ENCODE results near the gene PAX7. TPM values are rescaled to one million over a fixed set of nuclear protein-coding genes. Genes with fewer than 3 reads are reported as not detected.

Gene PAX7
- polyA plus RNA-seq, 1 of the 3 experiments (the other 2 are of a cell fraction) = not detected

- WGBS (ENCODE audit: low lambda C conversion rate) = 18% methylated on average over 4 of the region's 4 CpGs
- no peaks in the 10 kb centered on the region for H3K79me2 ChIP-seq (ENCODE audit: insufficient read depth)
- no peaks in the 10 kb centered on the region for H3K27me3 ChIP-seq (ENCODE audit: insufficient read depth)
- DNase-seq = no peak
- H3K36me3 ChIP-seq (replicated peaks in 1 of 2; ENCODE audit: control insufficient read depth in 1 of 2, insufficient read depth in 2 of 2, low read length in 1 of 2) = no peaks in the 10 kb centered on the region
- H3K27ac ChIP-seq (ENCODE audit: low read depth in 2 of 2, low read length in 1 of 2) = no peak overlapping the region
- H4K20me1 ChIP-seq (ENCODE audit: insufficient read depth) = no peaks in the 10 kb centered on the region
- POLR2A ChIA-PET = no interaction called here
- H3K4me3 ChIP-seq (ENCODE audit: low read depth in 2 of 2, low read length in 1 of 2) = no peak overlapping the region
- CTCF ChIA-PET = interaction anchor here (1.6 kb wide), 2 partner anchors 70 to 97 kb away, joined by 3 read pairs; no protein-coding TSS in a partner anchor
- H3K4me1 ChIP-seq (ENCODE audit: control insufficient read depth in 1 of 2, insufficient read depth in 2 of 2, low read depth in 1 of 2, low read length in 1 of 2) = no peaks in the 10 kb centered on the region
- H3K4me2 ChIP-seq = no peak overlapping the region
- H3K9ac ChIP-seq = no peak overlapping the region
- H3K9me3 ChIP-seq = no peaks in the 10 kb centered on the region
- H2AFZ ChIP-seq (ENCODE audit: low read depth) = no peak overlapping the region
- H3F3A ChIP-seq (replicated peaks; ENCODE audit: insufficient read depth) = no peaks in the 10 kb centered on the region
- TF ChIP-seq REST (IDR thresholded peaks at IDR 0.05; ENCODE audit: low read depth, low read length) (no peak), NRF1 (IDR thresholded peaks at IDR 0.05; ENCODE audit: low read depth, low read length) (no peak), MXI1 (IDR thresholded peaks at IDR 0.05; ENCODE audit: low read depth, low read length) (no peak)
- H3K9me2 ChIP-seq = no peaks in the 10 kb centered on the region
These were observed 120.8 kb downstream of the PAX7 start for GRCh38 chr1:18751425-18751824.

GRCh38 chr1:18752409-18752808 lies 121.8 kb downstream of the PAX7 start:
- no peak overlapping the region for H2AFZ ChIP-seq (ENCODE audit: low read depth)
- H4K20me1 ChIP-seq (ENCODE audit: insufficient read depth) = no peaks in the 10 kb centered on the region
- H3F3A ChIP-seq (replicated peaks; ENCODE audit: insufficient read depth) = no peaks in the 10 kb centered on the region
- no peaks in the 10 kb centered on the region for H3K79me2 ChIP-seq (ENCODE audit: insufficient read depth)
- no peaks in the 10 kb centered on the region for H3K9me2 ChIP-seq
- H3K4me2 ChIP-seq = no peak overlapping the region
- POLR2A ChIA-PET = no interaction called here
- no peaks in the 10 kb centered on the region for H3K9me3 ChIP-seq
- H3K4me3 ChIP-seq (ENCODE audit: low read depth in 2 of 2, low read length in 1 of 2) = no peak overlapping the region
- no peaks in the 10 kb centered on the region for H3K36me3 ChIP-seq (replicated peaks in 1 of 2; ENCODE audit: control insufficient read depth in 1 of 2, insufficient read depth in 2 of 2, low read length in 1 of 2)
- CTCF ChIA-PET = no interaction called here
- no peaks in the 10 kb centered on the region for H3K4me1 ChIP-seq (ENCODE audit: control insufficient read depth in 1 of 2, insufficient read depth in 2 of 2, low read depth in 1 of 2, low read length in 1 of 2)
- no peak overlapping the region for H3K27ac ChIP-seq (ENCODE audit: low read depth in 2 of 2, low read length in 1 of 2)
- DNase-seq = no peak
- no peaks in the 10 kb centered on the region for H3K27me3 ChIP-seq (ENCODE audit: insufficient read depth)
- no peak overlapping the region for H3K9ac ChIP-seq
- TF ChIP-seq TEAD4 (IDR thresholded peaks at IDR 0.05; ENCODE audit: borderline replicate concordance, insufficient read depth) = no peak
- no peak for TF ChIP-seq FOXJ3 (CRISPR knock-in tag; IDR thresholded peaks at IDR 0.05)
- TF ChIP-seq GABPA (IDR thresholded peaks at IDR 0.05; ENCODE audit: low read depth) = no peak
- TF ChIP-seq FOXM1 (IDR thresholded peaks at IDR 0.05; ENCODE audit: low read depth) = no peak
- TF ChIP-seq RXRA (IDR thresholded peaks at IDR 0.05; ENCODE audit: borderline replicate concordance, low read depth) = no peak
- TF ChIP-seq PBX3 (IDR thresholded peaks at IDR 0.05) = no peak
- no peak for TF ChIP-seq ZBTB33 (IDR thresholded peaks at IDR 0.05; ENCODE audit: borderline replicate concordance, low read depth)
- no peak for TF ChIP-seq GATA2 (CRISPR knock-in tag; IDR thresholded peaks at IDR 0.05)
- no peak for TF ChIP-seq CHD2 (IDR thresholded peaks at IDR 0.05; ENCODE audit: low read length, partially characterized antibody)
- no peak for TF ChIP-seq MXI1 (IDR thresholded peaks at IDR 0.05; ENCODE audit: low read depth, low read length)
- TF ChIP-seq EZH2phosphoT487 (IDR thresholded peaks at IDR 0.05; ENCODE audit: borderline replicate concordance, low read depth) = no peak
- TF ChIP-seq YY1 (IDR thresholded peaks at IDR 0.05; ENCODE audit: low read depth) = no peak
- no peak for TF ChIP-seq TAF1 (IDR thresholded peaks at IDR 0.05; ENCODE audit: borderline replicate concordance, low read depth, low read length)
- no peak for TF ChIP-seq EP300 (IDR thresholded peaks at IDR 0.05; ENCODE audit: borderline replicate concordance in 1 of 2, low read depth in 1 of 2, low read length in 1 of 2)
- no peak for TF ChIP-seq RCOR1 (IDR thresholded peaks at IDR 0.05; ENCODE audit: low read length)
- no peak for TF ChIP-seq RFX5 (IDR thresholded peaks at IDR 0.05; ENCODE audit: low read length)
- no peak for TF ChIP-seq CTCF (IDR thresholded peaks at IDR 0.05)

Data from SK-N-SH (cell line).